ENCODE data around the gene AFF1.

- no peak for TF ChIP-seq POLR2A (IDR thresholded peaks at IDR 0.05; ENCODE audit: low read depth, low read length)
- no peak for TF ChIP-seq CTCF (conservative IDR thresholded peaks at IDR 0.05; ENCODE audit: low read depth, low read length)
- TF ChIP-seq RAD21 (IDR thresholded peaks at IDR 0.05; ENCODE audit: low read length): no peak
- TF ChIP-seq RFX5 (IDR thresholded peaks at IDR 0.05; ENCODE audit: low read depth, low read length): no peak
- TF ChIP-seq ELK1 (IDR thresholded peaks at IDR 0.05; ENCODE audit: borderline replicate concordance, low read depth, low read length): no peak
- TF ChIP-seq FOS (IDR thresholded peaks at IDR 0.05; ENCODE audit: low read depth, low read length): no peak
- TF ChIP-seq SMC3 (IDR thresholded peaks at IDR 0.05; ENCODE audit: low read depth, low read length): no peak
- TF ChIP-seq USF2 (IDR thresholded peaks at IDR 0.05; ENCODE audit: low read depth, low read length): no peak
- TF ChIP-seq NFE2L2 (IDR thresholded peaks at IDR 0.05; ENCODE audit: low read depth, low read length): no peak
- TF ChIP-seq MAFK (IDR thresholded peaks at IDR 0.05; ENCODE audit: low read depth, low read length): no peak
- no peak for TF ChIP-seq MAZ (IDR thresholded peaks at IDR 0.05; ENCODE audit: borderline replicate concordance, low read depth, low read length)
- TF ChIP-seq MXI1 (IDR thresholded peaks at IDR 0.05; ENCODE audit: borderline replicate concordance, low read depth, low read length): no peak
- TF ChIP-seq CEBPB (IDR thresholded peaks at IDR 0.05; ENCODE audit: low read depth, low read length): no peak
These were observed 154.6 kb downstream of the AFF1 start for GRCh38 chr4:87089368-87089767.

Measured in IMR-90 (cell line).